ENCODE data around the gene C12orf43.

- TF ChIP-seq, protein P1, sequence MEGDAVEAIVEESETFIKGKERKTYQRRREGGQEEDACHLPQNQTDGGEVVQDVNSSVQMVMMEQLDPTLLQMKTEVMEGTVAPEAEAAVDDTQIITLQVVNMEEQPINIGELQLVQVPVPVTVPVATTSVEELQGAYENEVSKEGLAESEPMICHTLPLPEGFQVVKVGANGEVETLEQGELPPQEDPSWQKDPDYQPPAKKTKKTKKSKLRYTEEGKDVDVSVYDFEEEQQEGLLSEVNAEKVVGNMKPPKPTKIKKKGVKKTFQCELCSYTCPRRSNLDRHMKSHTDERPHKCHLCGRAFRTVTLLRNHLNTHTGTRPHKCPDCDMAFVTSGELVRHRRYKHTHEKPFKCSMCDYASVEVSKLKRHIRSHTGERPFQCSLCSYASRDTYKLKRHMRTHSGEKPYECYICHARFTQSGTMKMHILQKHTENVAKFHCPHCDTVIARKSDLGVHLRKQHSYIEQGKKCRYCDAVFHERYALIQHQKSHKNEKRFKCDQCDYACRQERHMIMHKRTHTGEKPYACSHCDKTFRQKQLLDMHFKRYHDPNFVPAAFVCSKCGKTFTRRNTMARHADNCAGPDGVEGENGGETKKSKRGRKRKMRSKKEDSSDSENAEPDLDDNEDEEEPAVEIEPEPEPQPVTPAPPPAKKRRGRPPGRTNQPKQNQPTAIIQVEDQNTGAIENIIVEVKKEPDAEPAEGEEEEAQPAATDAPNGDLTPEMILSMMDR (IDR thresholded peaks at IDR 0.05) = no peak
- no peak for TF ChIP-seq POLR2AphosphoS5 (IDR thresholded peaks at IDR 0.05)
Observed at GRCh38 chr12:120988658-120989057, 27.6 kb downstream of the C12orf43 start.

Measured in breast epithelium (tissue), 3 donors.